ENCODE results near the gene ZFP91. TPM values are rescaled to one million over a fixed set of nuclear protein-coding genes. Genes with fewer than 3 reads are reported as not detected.

Gene ZFP91
- total RNA-seq, 2 experiments from 2014 or later = 37.2 to 38.0 TPM

- Mint-ChIP-seq H3K4me3 (no peak overlapping the region), H3K36me3 (ENCODE audit: low read depth) (no peaks in the 10 kb centered on the region), H3K4me1 (ENCODE audit: low read depth) (peaks cover 19% of the 10 kb centered on the region), H3K27me3 (peaks cover 4% of the 10 kb centered on the region), H3K9me3 (no peaks in the 10 kb centered on the region), H3K27ac (no peak overlapping the region)
- ATAC-seq (no peak), DNase-seq (no peak)
- TF ChIP-seq CTCF (IDR thresholded peaks at IDR 0.05) = no peak
- intact Hi-C loops (cut with micrococcal nuclease) = loop anchor here (10.0 kb wide), 2 partner anchors 56 to 406 kb away; no protein-coding TSS in a partner anchor
- CTCF ChIA-PET = interaction anchor here (1.1 to 2.3 kb wide), 3 partner anchors 13 to 130 kb away, joined by 4 to 5 read pairs (median 4); no protein-coding TSS in a partner anchor
- POLR2A ChIA-PET = no interaction called here
Observed at GRCh38 chr11:58658623-58659022, 79.8 kb downstream of the ZFP91 start.

- no peak for DNase-seq
- ATAC-seq = no peak
- H3K9me3 Mint-ChIP-seq = no peaks in the 10 kb centered on the region
- no peak for TF ChIP-seq CTCF (IDR thresholded peaks at IDR 0.05)
- peaks cover 7% of the 10 kb centered on the region for H3K27me3 Mint-ChIP-seq
- H3K36me3 Mint-ChIP-seq (ENCODE audit: low read depth) = no peaks in the 10 kb centered on the region
- CTCF ChIA-PET = interaction anchor here (0.6 to 2.3 kb wide), 3 partner anchors 24 to 129 kb away, joined by 3 to 5 read pairs (median 4); no protein-coding TSS in a partner anchor
- POLR2A ChIA-PET = interaction anchor here (0.5 kb wide), 1 partner anchor 28 kb away, joined by 3 read pairs; no protein-coding TSS in a partner anchor
- peaks cover 11% of the 10 kb centered on the region for H3K4me1 Mint-ChIP-seq (ENCODE audit: low read depth)
- no peak overlapping the region for H3K4me3 Mint-ChIP-seq
- H3K27ac Mint-ChIP-seq = no peak overlapping the region
- intact Hi-C loops (cut with micrococcal nuclease) = loop anchor here (10.0 kb wide), 2 partner anchors 55 to 405 kb away; no protein-coding TSS in a partner anchor
Observed at GRCh38 chr11:58659404-58659803, 80.5 kb downstream of the ZFP91 start.

- Mint-ChIP-seq H3K4me1 (ENCODE audit: low read depth) (peaks cover 5% of the 10 kb centered on the region), H3K36me3 (ENCODE audit: low read depth) (no peaks in the 10 kb centered on the region), H3K9me3 (no peaks in the 10 kb centered on the region), H3K27ac (no peak overlapping the region), H3K27me3 (peaks cover 7% of the 10 kb centered on the region), H3K4me3 (no peak overlapping the region)
- ChIA-PET CTCF (interaction anchor here (2.3 kb wide), 1 partner anchor 128 kb away, joined by 5 read pairs; no protein-coding TSS in a partner anchor), POLR2A (no interaction called here)
- DNase-seq (no peak), ATAC-seq (no peak)
- no peak for TF ChIP-seq CTCF (IDR thresholded peaks at IDR 0.05)
- intact Hi-C loops (cut with micrococcal nuclease) = loop anchor here (10.0 kb wide), 2 partner anchors 55 to 405 kb away; no protein-coding TSS in a partner anchor
Observed at GRCh38 chr11:58659910-58660570, 81.2 kb downstream of the ZFP91 start.

Other genes starting within 250 kb of the ZFP91 start
- gene OR5B17, start 220.0 kb upstream of the ZFP91 start, total RNA-seq = not detected
- not detected for gene OR5B3, start 172.2 kb upstream of the ZFP91 start, total RNA-seq
- not detected for gene OR5B2, start 150.9 kb upstream of the ZFP91 start, total RNA-seq
- gene OR5B12, start 136.8 kb upstream of the ZFP91 start, total RNA-seq = under 1 TPM in 1 of 2 experiments, not detected in 1; 0.14 TPM
- gene OR5B21, start 71.0 kb upstream of the ZFP91 start, total RNA-seq = not detected
- gene LPXN, start 3.2 kb upstream of the ZFP91 start, total RNA-seq = 100 to 1,000 TPM; 139 TPM
- 1 to 10 TPM; 1.8 to 2.4 TPM for gene CNTF, start 43.6 kb downstream of the ZFP91 start, total RNA-seq
- gene GLYAT, start 152.9 kb downstream of the ZFP91 start, total RNA-seq = not detected

All from activated CD8-positive, alpha-beta T cell treated with anti-CD3 and anti-CD28 coated beads for 36 hours (primary cell).